HepG2 (cell line): Measurements from ENCODE around the gene EVI5.

Experiments used
- AFF4 ChIP-seq: sonication (generic); formaldehyde crosslinking; IDR thresholded peaks from 2 replicates; pipeline ENCODE4 v1.4.0; 2020; ENCODE audit warnings: missing genetic modification reagents
- CBX2 ChIP-seq, 2 experiments: fragments of 200-600 bp in 1 of 2; sonication (generic); formaldehyde crosslinking in 1 of 2; IDR thresholded peaks; 2 replicates each; pipeline versions ENCODE4 v1.7.0 to v1.8.1; 2018 to 2022; ENCODE audit warnings: low read depth in 2 of 2, low read length in 1 of 2, mild to moderate bottlenecking in 1 of 2, missing genetic modification reagents in 1 of 2
- CTCF ChIP-seq: sonication (generic); formaldehyde crosslinking; IDR thresholded peaks from 2 replicates; pipeline ENCODE4 v1.5.0; 2020; ENCODE audit warnings: mild to moderate bottlenecking, missing genetic modification reagents, moderate library complexity
- EED ChIP-seq: sonication (generic); formaldehyde crosslinking; IDR thresholded peaks from 2 replicates; pipeline ENCODE4 v1.5.0; 2020; ENCODE audit warnings: mild to moderate bottlenecking, missing genetic modification reagents
- EZH2 ChIP-seq: conservative IDR thresholded peaks from 2 replicates; pipeline ENCODE4 v1.6.1; 2012; ENCODE audit warnings: mild to moderate bottlenecking, low read depth, low read length, moderate library complexity
- GATAD1 ChIP-seq: IDR thresholded peaks from 2 replicates; pipeline ENCODE4 v1.6.1; 2016; ENCODE audit warnings: missing genetic modification reagents, missing compliant biosample characterization
- RAD21 ChIP-seq: fragments of 450-650 bp; formaldehyde crosslinking; IDR thresholded peaks from 2 replicates; pipeline ENCODE4 v1.5.0; 2020; ENCODE audit warnings: mild to moderate bottlenecking
- SIN3A ChIP-seq: IDR thresholded peaks from 2 replicates; pipeline ENCODE4 v1.6.1; 2011; ENCODE audit warnings: low read depth, mild to moderate bottlenecking, control low read depth, low read length, borderline replicate concordance
- ZNF501 ChIP-seq: sonication (generic); formaldehyde crosslinking; IDR thresholded peaks from 2 replicates; pipeline ENCODE4 v1.5.1; 2020; ENCODE audit warnings: mild to moderate bottlenecking, moderate library complexity, missing genetic modification reagents

- no peak for TF ChIP-seq SIN3A
- no peak for TF ChIP-seq GATAD1
- TF ChIP-seq RAD21 (CRISPR knock-in tag), result no peak
- TF ChIP-seq CBX2 (IDR thresholded peaks at IDR 0.05; ENCODE audit: low read depth, low read length), result no peak
- no peak for TF ChIP-seq CBX2 (CRISPR knock-in tag; IDR thresholded peaks at IDR 0.05; ENCODE audit: low read depth)
- TF ChIP-seq CTCF (CRISPR knock-in tag), result no peak
- no peak for TF ChIP-seq ZNF501 (CRISPR knock-in tag)
- TF ChIP-seq EED (CRISPR knock-in tag), result no peak
- TF ChIP-seq EZH2, result no peak
- TF ChIP-seq AFF4 (CRISPR knock-in tag), result no peak
These were observed 212.4 kb downstream of the EVI5 start for GRCh38 chr1:92572520-92572919.
